Tibial nerve (tissue), 4 donors: Measurements from ENCODE around the gene PKNOX2.

Experiments used
- CTCF ChIP-seq, 5 experiments: fragments of 200-600 bp in 3 of 5; fragments of 450-650 bp in 2 of 5; sonication (generic) in 3 of 5; IDR thresholded peaks; one replicate each; pipeline ENCODE4 v1.5.1; 2016 to 2019; ENCODE audit warnings: antibody characterized with exemption in 5 of 5, mild to moderate bottlenecking in 3 of 5, moderate library complexity in 2 of 5
- EP300 ChIP-seq, 2 donors: sonication (generic); formaldehyde crosslinking; IDR thresholded peaks; one replicate each; pipeline ENCODE4 v1.6.1; 2017; ENCODE audit warnings: antibody characterized with exemption in 2 of 2, mild to moderate bottlenecking in 1 of 2
- POLR2A ChIP-seq, 2 donors: fragments of 450-650 bp; IDR thresholded peaks; one replicate each; pipeline ENCODE4 v1.6.1; 2017; ENCODE audit warnings: antibody characterized with exemption in 2 of 2, mild to moderate bottlenecking in 2 of 2, moderate library complexity in 2 of 2

GRCh38 chr11:125274774-125275173 lies 110.2 kb downstream of the PKNOX2 start:
- no peak for TF ChIP-seq POLR2A (IDR thresholded peaks at IDR 0.05)
- TF ChIP-seq CTCF (IDR thresholded peaks at IDR 0.05) = no peak
- TF ChIP-seq EP300 (IDR thresholded peaks at IDR 0.05) = no peak
